DND-41 (cell line): ENCODE measurements around the gene PLEKHG2.

ENCODE experiments used
- ATAC-seq: fragments of 200-7000 bp; cut with Tn5 transposase; 3 replicates; pipeline ENCODE4 v1.9.1; 2021; ENCODE audit warnings: low read depth; ENCODE audit not compliant: insufficient read depth
- DNase-seq: peaks from one replicate; pipeline ENCODE4 v3.0.0-alpha.2; 2020
- H2AFZ ChIP-seq: 2 replicates; pipeline ENCODE4 v1.6.0; 2012; ENCODE audit warnings: low read depth, low read length
- H3K27ac ChIP-seq: 2 replicates; pipeline ENCODE4 v1.5.1; 2012; ENCODE audit warnings: low read length, inconsistent platforms
- H3K27me3 ChIP-seq: fragments of 200-600 bp; sonication (generic); 2 replicates; pipeline ENCODE4 v1.6.0; 2012; ENCODE audit warnings: low read length, mild to moderate bottlenecking, inconsistent platforms; ENCODE audit not compliant: insufficient read depth, poor library complexity
- H3K36me3 ChIP-seq: 2 replicates; pipeline ENCODE4 v1.5.1; 2012; ENCODE audit warnings: low read length, inconsistent platforms; ENCODE audit not compliant: insufficient read depth
- H3K4me1 ChIP-seq: 2 replicates; pipeline ENCODE4 v1.5.1; 2012; ENCODE audit warnings: mild to moderate bottlenecking, low read length; ENCODE audit not compliant: insufficient read depth
- H3K4me2 ChIP-seq: 2 replicates; pipeline ENCODE4 v1.6.0; 2012; ENCODE audit warnings: mild to moderate bottlenecking, moderate library complexity, low read length, inconsistent platforms; ENCODE audit not compliant: insufficient read depth
- H3K4me3 ChIP-seq, 2 experiments: fragments of 200-600 bp in 1 of 2; shearing (Covaris generic) in 1 of 2; 2 replicates each; pipeline ENCODE4 v1.5.1; 2012 to 2016; ENCODE audit warnings: inconsistent platforms in 2 of 2, low read length in 2 of 2, mild to moderate bottlenecking in 2 of 2, low read depth in 1 of 2, moderate library complexity in 1 of 2
- H3K79me2 ChIP-seq: 2 replicates; pipeline ENCODE4 v1.6.0; 2012; ENCODE audit warnings: low read length, inconsistent platforms; ENCODE audit not compliant: insufficient read depth
- H3K9ac ChIP-seq: 2 replicates; pipeline ENCODE4 v1.6.0; 2012; ENCODE audit warnings: low read depth, mild to moderate bottlenecking, inconsistent platforms, low read length, moderate library complexity
- H3K9me3 ChIP-seq: 2 replicates; pipeline ENCODE4 v1.5.1; 2012; ENCODE audit warnings: low read length, moderate library complexity, mild to moderate bottlenecking, inconsistent platforms; ENCODE audit not compliant: insufficient read depth, severe bottlenecking
- H4K20me1 ChIP-seq: 2 replicates; pipeline ENCODE4 v1.6.0; 2012; ENCODE audit warnings: low read length; ENCODE audit not compliant: insufficient read depth
- CTCF ChIP-seq: IDR thresholded peaks from 2 replicates; pipeline ENCODE4 v1.5.1; 2012; ENCODE audit warnings: borderline replicate concordance, low read length, moderate library complexity, mild to moderate bottlenecking; ENCODE audit not compliant: poor library complexity, severe bottlenecking; ENCODE audit errors: extremely low read depth
- EZH2 ChIP-seq: IDR thresholded peaks from 3 replicates; pipeline ENCODE4 v1.6.1; 2012; ENCODE audit warnings: borderline replicate concordance, low read depth, mild to moderate bottlenecking, moderate library complexity, low read length, inconsistent platforms; ENCODE audit not compliant: severe bottlenecking

Gene PLEKHG2

GRCh38 chr19:39372047-39372802 lies 40.2 kb upstream of the PLEKHG2 start:
- Histone ChIP-seq H4K20me1 (peaks cover 4% of the 10 kb centered on the region), H3K27me3 (no peaks in the 10 kb centered on the region), H3K4me1 (no peaks in the 10 kb centered on the region), H3K79me2 (no peaks in the 10 kb centered on the region), H3K4me3 (no peak overlapping the region), H2AFZ (no peak overlapping the region), H3K4me2 (no peak overlapping the region), H3K36me3 (peaks cover 83% of the 10 kb centered on the region), H3K9me3 (no peaks in the 10 kb centered on the region), H3K9ac (no peak overlapping the region), H3K27ac (no peak overlapping the region)
- DNase-seq = no peak
- TF ChIP-seq EZH2 = no peak
- no peak for TF ChIP-seq CTCF
- no peak for ATAC-seq

DNA sequence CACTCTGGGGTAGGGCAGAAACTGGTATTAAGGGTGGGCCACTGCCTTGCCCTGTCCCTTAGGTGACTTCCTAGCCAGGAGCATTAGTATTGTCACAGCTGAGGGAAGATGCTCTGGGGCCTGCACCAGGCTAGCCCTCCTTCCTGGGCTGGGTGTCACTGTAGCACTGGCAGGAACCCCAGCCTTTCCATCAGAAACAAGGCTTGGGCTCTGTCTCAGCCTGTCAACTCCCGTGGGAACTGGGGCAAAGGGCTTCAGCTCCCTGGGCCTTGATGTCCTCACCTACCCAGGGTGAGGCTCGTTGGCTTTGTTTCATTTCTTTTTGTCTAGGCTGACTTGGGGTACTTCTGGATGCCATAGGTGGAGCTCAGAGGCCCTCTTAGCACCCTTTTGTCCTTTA lies 39.5 kb upstream of the PLEKHG2 start:
- Histone ChIP-seq H3K4me3 (no peak overlapping the region), H4K20me1 (peaks cover 4% of the 10 kb centered on the region), H3K9ac (no peak overlapping the region), H3K27me3 (no peaks in the 10 kb centered on the region), H3K4me1 (no peaks in the 10 kb centered on the region), H2AFZ (no peak overlapping the region), H3K79me2 (no peaks in the 10 kb centered on the region), H3K4me2 (no peak overlapping the region), H3K27ac (no peak overlapping the region), H3K36me3 (peaks cover 90% of the 10 kb centered on the region), H3K9me3 (no peaks in the 10 kb centered on the region)
- TF ChIP-seq CTCF (no peak), EZH2 (no peak)
- no peak for ATAC-seq
- no peak for DNase-seq

DNA sequence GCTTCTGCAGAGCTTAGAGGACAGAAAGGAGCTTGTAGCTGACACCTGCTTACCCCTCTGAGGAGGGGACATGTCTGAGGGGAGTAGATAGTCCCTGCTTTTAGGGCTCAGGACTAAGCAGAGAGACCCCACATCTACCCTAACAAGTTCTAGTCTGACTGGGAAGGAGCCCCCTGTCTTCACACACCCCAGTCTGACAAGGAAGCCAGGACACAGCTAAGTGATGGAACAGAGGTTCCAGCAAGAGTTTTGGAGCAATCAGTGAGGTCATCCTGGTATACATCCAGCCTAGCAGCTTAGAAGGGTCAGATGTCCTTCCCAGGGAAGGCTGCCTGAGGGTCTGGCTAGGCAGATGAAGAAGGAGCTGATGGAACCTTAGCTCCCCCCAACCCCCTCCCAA lies 36.5 kb upstream of the PLEKHG2 start:
- Histone ChIP-seq H3K9ac (no peak overlapping the region), H3K9me3 (no peaks in the 10 kb centered on the region), H3K27ac (no peak overlapping the region), H3K36me3 (peaks cover 90% of the 10 kb centered on the region), H2AFZ (no peak overlapping the region), H3K79me2 (no peaks in the 10 kb centered on the region), H3K4me3 (no peak overlapping the region), H3K27me3 (no peaks in the 10 kb centered on the region), H3K4me1 (no peaks in the 10 kb centered on the region), H4K20me1 (peaks cover 4% of the 10 kb centered on the region; the same call in 1 of the 2 replicates), H3K4me2 (no peak overlapping the region)
- DNase-seq (no peak), ATAC-seq (no peak)
- TF ChIP-seq EZH2 = no peak
- no peak for TF ChIP-seq CTCF
